Lower leg skin (tissue), 4 donors: ENCODE measurements around the gene LRRC14B. TPM values are rescaled to one million over a fixed set of nuclear protein-coding genes. Genes with fewer than 3 reads are reported as not detected.
"Not testable (repeated sequence)": the region's sequence is repeated elsewhere in the genome, so short reads cannot be mapped to it uniquely, and the experiment has no call there.

Experiments used
- DNase-seq, 2 donors: peaks; one replicate each; pipeline ENCODE4 v3.0.0-alpha.2; 2019; ENCODE audit warnings: low spot score in 2 of 2
- H3K4me3 ChIP-seq: fragments of 200-600 bp; sonication (generic); 2 replicates; pipeline ENCODE4 v1.5.1; 2017; ENCODE audit warnings: mild to moderate bottlenecking, low read depth; ENCODE audit not compliant: poor library complexity, severe bottlenecking
- WGBS, 2 donors: methylation state at CpG; one replicate each; pipeline ENCODE4 v1.1.5; 2018; 5-methylcytosine and 5-hydroxymethylcytosine counted together
- intact Hi-C: fragments of 100-400 bp; cut with DNase I; formaldehyde crosslinking; loops from one replicate; pipeline ENCODE4 v1.15.0; 2023; ENCODE audit warnings: low total_unique reads
- total RNA-seq, 4 donors: library from RNA; depleted of rRNA; stranded (reverse); fragments of >200 nt; gene quantifications; one replicate each; pipeline ENCODE4 v1.1.0, GENCODE V29; 2016

The LRRC14B gene
- total RNA-seq, 4 donors from 2014 or later = not detected

DNA sequence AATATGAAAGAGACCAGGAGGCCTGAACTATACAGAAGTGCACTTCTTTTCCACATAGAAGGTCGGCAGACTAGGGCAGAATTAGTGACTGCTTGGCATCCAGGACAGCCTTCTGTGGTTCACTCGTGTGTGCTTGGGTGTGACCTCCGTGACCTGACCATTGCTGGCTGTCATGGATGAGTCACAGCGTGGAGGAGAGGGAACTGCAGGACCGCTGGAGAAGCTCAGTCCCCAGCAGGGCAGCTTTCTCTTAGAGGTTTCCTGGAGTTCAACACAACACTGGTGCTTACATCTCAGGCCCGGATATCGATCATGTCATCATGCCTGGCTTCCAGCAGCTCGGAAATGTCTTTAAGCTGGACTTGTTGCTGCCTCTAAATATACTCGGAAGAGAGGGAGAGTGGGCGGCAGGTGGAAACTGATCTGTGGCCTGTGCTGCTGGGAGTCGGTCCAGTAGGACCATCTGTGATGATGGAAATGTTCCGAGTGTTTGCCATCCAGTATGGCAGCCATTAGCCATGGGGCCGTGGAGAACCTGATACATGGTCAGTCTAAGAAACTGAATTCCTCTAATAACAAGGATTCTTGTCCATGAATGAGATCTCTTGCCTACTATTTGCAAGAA, 49.9 kb downstream of the LRRC14B start:
- DNase-seq, intact Hi-C loops, H3K4me3 ChIP-seq: not testable (repeated sequence)
- 95 to 96% methylated on average over 13 of the region's 13 CpGs for WGBS, 2 donors

DNA sequence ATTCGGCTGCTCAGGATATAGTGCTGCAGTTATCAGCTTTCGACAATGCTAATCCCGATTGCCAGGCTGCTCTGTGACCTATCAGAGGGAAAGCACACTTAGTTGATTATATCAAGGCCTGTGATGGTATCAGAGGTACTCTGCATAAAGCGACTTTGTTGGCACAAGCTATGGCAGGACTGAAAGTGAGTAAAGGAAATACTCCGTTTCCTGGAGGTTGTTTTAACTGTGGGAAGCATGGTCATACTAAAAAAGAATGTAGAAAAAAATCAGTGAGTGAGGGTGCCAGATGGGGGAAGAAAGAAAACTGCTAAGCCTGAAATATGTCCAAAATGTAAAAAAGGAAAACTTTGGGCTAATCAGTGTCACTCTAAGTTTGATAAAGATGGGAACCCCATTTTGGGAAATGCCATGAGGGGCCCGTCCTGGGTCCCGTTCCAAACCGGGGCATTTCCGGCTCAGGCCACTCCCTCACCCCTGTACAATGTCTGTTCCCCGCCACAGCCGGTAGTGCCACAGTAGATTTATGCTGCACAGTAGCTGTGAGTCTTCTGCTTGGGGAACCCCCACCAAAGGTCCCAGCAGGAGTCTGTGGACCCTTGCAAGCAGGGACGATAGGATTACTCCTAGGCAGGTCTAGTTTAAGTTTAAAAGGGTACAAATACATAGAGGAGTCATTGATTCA, 52.5 kb downstream of the LRRC14B start:
- peak in 1 of 2 donors; percentile 56 for DNase-seq
- H3K4me3 ChIP-seq, intact Hi-C loops: not testable (repeated sequence)
- WGBS, 2 donors = 80 to 83% methylated on average over 12 of the region's 12 CpGs

DNA sequence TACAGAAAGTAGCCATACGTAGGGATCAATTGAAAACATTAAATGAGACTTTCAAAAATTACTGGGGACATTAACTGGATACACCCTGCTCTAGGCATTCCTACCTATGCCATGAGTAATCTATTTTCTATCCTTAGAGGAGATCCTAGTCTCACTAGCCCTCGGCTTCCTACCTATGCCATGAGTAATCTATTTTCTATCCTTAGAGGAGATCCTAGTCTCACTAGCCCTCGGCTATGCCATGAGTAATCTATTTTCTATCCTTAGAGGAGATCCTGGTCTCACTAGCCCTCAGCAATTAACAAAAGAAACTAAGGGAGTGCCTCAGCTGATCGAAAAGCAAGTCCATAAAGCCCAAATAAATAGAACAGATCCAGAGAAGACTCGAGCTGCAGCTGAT, 54.4 kb downstream of the LRRC14B start:
- DNase-seq, intact Hi-C loops: not testable (repeated sequence)
- 87 to 98% methylated on average over 5 of the region's 5 CpGs for WGBS, 2 donors

More for the DNA sequence above, 54.4 kb downstream of the LRRC14B start:
- not testable (repeated sequence) for H3K4me3 ChIP-seq

Other genes starting within 250 kb of the LRRC14B start
- gene PLEKHG4B, start 99.3 kb upstream of the LRRC14B start, total RNA-seq = 1 to 10 TPM in 1 of 4 donors, under 1 TPM in 3; 0.17 to 2.1 (median 0.36) TPM
- 1 to 10 TPM; 3.0 to 6.2 (median 4.6) TPM for gene CCDC127, start 26.7 kb downstream of the LRRC14B start, total RNA-seq
- 10 to 100 TPM; 59.9 to 70.4 (median 67.8) TPM for gene SDHA, start 26.8 kb downstream of the LRRC14B start, total RNA-seq
- 100 to 1,000 TPM in 2 of 4 donors, 10 to 100 TPM in 2; 76.8 to 112 (median 101) TPM for gene PDCD6, start 80.2 kb downstream of the LRRC14B start, total RNA-seq
- gene AHRR, start 130.2 kb downstream of the LRRC14B start, total RNA-seq = 10 to 100 TPM in 1 of 4 donors, 1 to 10 TPM in 3; 3.6 to 19.6 (median 6.0) TPM